Measurements from ENCODE around the gene DDX24.
"Not testable (repeated sequence)": the region's sequence is repeated elsewhere in the genome, so short reads cannot be mapped to it uniquely, and the experiment has no call there.

DDX24 gene

DNA sequence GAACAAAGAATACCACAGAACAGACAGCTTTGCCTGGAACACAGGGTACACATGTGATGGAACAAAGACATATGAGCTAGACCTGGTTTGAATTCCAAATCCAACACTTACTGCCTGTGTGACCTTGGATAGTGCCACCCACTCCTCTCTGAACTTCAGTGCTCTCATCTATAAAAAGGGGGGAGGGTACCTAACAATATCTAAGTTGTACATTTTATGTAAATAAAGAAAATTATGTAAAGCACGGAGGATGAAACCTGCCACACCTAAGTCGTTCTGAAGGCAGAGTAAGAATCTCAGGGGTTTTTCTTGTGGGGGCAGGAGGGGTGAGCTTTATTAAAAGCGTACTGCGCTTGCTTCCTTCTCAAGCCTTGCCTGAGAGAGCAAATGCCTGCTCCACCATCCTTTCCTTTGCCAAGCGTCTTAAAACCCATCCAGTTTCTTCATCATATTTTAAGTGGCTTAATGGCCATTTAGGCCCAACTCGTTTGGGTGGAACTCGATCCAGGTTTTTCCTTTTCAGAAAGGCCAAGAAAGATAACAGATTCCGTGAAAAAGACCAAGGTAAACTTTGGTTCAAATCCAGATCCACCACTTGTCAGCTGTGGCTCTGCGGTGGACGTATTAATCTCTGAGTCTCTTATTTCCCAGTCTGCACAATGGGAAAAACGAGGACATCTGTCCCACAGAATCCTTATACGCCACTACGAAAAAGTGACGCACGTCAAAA is 946 bp downstream of the DDX24 start:
- DNase-seq (ENCODE audit: low spot score): no peak

DNA sequence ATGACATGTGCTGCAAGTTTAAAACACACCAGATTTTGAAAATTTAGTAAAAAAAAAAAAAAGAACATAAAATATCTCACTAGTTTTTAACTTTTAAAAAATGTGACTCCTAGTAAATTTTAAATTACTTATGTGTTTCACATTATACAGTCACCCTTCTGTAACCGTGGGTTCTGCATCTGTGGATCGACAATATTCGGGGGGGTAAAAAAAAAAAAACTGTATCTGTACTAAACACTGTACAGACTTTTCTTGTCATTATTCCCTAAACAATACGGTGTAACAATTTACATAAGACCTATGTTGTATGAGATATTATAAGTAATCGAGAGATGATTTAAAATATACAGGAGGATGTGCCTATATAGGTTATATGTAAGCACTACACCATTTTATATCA is 3.2 kb downstream of the DDX24 start:
- DNase-seq (ENCODE audit: low spot score): no peak

DNA sequence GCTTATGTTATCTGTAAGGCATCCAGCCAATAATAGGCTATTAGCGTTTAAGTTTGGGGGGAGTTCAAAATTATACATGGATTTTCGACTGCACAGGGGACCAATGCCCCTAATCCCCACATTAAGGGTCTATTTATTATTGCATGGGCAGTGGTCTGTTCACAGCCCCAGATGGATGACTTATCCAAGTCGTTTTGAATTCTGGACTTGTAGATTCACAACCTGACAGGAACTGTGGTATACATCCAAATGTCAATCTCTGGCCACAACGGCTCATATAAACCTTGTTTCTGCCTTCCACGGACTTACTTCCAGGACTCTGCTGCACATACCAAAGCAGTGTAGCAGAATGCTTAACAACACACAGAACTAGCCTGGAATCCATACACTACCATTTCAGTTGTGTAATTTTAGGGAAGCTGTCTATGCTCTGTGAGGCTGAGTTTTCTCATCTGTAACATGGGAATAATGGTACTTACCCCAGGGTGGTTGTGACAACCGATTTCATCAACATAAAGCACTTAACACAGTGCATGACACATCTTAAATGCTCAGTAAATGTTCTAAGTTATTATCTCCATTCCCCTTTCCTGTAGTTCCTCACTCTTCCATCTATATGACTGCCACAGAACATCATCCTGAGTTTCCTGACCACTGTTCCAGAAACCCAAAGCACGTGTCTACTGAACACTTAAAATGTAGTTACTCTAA is 3.7 kb downstream of the DDX24 start:
- no peak for DNase-seq (ENCODE audit: low spot score)

DNA sequence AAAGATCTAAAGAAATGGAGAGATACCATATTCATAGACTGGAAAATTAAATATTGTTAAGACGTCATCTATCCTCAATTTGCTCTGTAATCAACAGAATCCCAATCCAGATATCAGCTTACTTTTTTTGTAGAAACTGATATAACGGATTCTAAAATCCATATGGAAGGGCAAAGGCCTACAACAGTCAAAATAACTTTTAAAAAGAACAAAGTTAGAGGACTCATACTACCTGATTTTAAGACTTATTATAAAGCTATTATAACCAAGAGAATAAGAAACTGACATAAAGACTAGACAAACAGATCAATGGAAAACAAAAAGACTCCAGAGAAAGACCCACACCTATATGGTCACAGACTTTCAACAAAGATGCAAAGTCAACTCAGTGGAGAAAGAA is 6.0 kb downstream of the DDX24 start:
- DNase-seq (ENCODE audit: low spot score): no peak

DNA sequence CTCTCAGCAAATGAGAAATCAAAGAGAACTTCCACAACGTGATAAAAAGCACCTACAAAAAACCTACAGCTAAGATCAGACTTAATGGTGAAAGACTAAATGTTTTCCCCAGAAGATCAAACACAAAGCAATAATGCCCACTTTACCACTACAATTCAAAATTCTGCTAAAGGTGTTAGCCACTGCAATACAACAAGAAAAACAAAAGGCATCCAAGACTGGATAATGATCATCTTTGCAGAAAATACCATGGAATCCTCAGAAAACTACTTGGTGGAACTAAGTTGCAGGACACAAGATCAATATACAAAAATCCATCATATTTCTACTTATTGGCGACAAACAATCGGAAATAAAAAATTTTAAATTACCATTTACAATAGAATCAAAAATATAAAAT is 6.5 kb downstream of the DDX24 start:
- no peak for DNase-seq (ENCODE audit: low spot score)

DNA sequence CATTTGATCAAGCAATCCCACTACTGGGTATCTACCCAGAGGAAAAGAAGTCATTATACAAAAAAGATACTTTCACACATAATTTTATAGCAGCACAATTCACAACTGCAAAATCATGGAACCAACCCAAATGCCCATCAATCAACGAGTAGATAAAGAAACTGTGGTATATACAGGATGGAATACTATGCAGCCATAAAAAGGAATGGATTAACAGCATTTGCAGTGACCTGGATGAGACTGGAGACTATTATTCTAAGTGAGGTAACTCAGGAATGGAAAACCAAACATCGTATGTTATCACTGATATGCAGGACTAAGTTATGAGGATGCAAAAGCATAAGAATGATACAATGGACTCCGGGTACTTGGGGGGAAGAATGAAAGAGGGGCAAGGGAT is 8.9 kb downstream of the DDX24 start:
- DNase-seq (ENCODE audit: low spot score): not testable (repeated sequence)

DNA sequence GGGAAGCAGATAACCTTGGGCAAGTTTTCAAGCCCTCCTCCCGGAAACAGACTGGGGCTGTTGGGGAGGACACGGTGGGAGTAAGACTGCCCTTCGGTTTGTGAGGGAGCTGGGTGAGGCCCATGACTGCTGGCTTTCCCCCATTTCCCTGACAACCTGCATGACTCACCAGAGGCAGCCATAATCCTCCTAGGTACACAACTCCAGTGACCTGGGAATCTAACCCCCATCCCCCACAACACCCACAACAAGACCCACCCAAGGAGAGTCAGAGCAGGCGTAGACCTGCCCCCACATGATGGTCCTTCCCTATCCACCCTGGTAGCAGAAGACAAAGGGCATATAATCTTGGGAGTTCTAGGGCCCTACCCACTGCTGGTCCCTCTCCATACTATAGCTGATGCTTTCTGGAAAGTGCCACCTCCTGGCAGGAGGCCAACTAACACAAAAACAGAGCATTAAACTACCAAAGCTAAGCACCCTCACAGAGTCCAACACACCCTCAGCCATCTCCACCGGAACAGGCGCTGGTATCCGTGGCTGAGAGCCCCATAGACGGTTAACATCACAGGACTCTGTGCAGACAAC is 14.8 kb downstream of the DDX24 start:
- DNase-seq (ENCODE audit: low spot score): no peak

DNA sequence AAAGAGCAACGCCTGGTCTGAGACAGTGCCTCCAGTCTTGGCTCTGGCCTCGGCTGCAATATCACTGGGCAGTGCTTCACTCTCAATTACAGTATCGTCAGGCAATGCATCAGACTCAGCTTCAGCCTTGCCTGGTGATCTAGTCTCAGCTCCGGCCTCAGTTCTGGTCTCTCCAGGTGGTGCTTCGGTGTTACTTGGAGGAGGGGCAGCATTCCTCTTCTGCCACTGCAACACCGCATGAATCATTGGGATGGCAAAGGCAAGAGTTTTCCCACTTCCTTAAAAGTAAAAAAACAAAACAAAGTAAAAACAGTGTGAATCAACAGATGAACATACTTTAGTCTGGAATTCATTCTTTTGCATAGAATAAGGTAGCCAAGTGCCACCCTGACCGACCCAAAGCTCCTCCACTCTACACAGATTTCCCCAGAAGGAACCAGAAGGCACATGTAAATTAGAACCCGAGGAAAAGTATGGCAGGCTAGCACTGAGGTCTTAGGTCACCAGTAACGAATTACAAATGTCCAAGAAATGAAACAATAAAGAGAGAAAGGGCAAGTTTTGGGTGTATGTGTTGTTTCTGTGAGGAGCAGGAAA is 18.6 kb downstream of the DDX24 start:
- DNase-seq (ENCODE audit: low spot score): peak; percentile 10

DNA sequence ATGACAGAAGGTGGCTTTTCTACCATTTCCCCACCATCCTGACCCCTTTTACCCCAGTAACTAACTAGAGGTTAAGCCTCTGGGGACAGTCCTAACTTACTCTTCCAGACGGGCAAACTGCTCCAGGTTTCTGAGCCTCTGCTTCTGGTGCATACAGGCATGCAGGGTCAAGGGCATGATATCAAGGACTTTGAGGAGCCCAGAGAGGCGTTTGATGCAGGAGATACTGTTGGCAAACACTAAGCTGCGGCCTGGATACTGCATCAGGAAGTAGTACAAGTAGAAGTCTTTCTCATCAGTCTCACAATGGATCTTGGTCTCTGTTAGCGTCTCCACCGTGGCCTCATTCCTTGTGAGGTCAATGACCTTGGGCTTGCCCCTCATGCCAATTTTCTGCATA is 21.0 kb downstream of the DDX24 start:
- no peak for DNase-seq (ENCODE audit: low spot score)

DNA sequence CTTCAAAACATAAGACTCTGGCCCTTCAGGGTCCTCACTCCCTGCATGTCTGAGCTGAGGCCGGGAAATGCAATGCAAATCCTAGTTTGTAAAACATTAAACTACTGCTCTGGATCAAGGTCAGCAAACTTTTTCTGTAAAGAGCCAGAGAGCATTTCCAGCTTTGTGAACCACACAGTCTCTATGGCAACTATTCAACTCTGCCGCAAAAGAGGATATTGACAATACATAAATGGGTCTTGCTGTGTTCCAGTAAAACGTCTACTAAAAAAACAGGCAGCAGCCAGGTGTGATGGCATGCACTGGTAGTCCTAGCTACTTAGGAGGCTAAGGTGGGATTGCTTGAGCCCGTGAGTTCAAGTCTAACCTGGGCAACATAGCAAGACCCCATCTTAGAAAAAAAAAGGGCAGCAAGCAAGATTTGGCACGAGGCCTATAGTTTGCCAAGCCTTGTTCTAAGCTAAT is 22.3 kb downstream of the DDX24 start:
- DNase-seq (ENCODE audit: low spot score): no peak

DNA sequence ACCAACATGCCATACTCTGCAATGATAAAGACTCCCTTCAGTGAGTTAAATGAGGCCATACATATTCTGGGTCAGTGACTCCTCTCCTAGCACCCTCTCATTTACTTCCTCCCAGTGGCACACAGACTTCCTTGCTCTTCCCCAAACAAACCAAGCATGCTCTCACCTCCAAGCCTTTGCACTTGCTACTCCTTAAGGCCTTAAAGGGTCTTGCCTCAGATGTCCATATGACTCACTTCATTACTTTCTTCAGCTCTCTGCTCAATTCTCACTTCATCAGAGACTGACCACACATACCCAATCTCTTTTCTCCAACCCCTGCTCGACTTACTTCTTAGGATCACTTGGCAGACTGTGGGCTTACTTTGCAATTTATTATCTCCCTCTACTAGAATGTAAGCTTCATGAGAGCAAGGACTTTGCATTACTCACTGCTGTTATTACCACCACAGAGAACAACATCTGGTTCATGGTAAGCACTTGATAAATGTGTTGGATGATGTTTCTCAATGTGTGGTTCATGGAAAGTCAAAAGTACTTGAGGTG is 22.8 kb downstream of the DDX24 start:
- no peak for DNase-seq (ENCODE audit: low spot score)

DNA sequence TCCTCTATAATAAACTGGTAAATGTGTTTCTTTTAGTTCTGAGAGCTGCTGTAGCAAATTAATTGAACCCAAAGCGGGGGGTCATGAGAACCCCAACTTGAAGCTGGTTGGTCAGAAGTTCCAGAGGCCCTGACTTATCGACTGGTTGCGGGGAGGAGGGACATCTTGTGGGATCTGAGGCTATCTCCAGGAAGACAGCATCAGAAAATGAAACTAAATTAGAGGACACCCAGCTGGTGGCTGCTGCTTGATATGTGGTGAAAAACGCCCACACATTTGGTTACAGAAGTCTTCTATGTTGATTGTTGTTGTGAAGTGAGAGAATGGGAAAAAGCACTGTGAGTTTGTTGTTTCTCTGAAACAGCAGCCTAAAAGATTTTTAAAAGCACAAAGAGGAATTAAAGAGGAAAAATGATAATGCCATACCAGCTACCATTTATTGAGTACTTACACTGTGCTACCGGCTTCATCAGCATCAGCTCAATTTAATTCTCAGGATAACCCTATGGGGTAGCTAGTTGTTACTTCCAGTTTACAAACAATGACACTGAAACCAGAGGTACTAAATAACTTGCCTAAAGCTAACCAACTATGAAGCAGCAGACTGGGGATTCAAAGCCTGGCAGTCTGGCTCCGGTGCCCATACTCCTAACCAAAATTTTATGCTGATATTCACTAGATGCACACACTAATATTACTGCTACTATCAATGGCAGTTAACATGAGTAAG is 24.3 kb downstream of the DDX24 start:
- no peak for DNase-seq (ENCODE audit: low spot score)

DNA sequence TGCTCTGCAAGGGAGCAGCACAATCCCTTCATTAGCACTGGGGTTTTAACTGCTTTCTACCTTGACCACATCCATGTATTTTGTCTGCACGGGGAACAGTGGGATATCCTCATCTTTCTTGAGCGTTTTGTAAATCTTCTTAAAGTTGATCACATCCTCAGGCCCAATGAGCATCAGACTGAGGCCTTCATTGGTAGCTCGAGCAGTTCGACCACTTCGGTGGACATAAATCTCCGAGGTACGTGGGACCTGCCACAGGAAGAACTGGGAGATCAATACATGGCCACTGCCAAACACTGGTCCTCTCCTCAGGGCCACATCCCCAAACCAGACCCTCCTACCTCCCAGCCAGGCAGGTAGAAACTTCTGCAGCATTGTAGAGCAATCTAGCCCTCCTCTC is 26.1 kb downstream of the DDX24 start:
- no peak for DNase-seq (ENCODE audit: low spot score)

DNA sequence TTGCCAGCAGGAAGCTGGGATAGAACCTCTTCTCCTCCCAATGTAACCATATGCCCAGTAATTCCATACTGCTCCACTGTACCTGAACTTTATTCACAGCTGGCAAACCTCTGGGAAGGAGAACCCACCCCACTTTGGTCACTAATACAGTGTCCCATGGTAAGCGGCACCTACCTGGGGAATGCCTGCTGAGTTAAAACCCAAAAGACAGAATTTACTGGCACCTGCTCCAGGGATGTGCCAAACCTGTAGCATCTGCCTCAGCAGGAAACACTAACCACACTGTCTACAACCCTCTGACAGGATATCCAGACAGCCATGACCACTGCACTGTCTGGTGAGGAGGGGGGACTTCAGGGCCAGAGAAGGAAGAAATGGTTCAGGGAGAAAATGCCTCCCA is 26.6 kb downstream of the DDX24 start:
- no peak for DNase-seq (ENCODE audit: low spot score)

DNA sequence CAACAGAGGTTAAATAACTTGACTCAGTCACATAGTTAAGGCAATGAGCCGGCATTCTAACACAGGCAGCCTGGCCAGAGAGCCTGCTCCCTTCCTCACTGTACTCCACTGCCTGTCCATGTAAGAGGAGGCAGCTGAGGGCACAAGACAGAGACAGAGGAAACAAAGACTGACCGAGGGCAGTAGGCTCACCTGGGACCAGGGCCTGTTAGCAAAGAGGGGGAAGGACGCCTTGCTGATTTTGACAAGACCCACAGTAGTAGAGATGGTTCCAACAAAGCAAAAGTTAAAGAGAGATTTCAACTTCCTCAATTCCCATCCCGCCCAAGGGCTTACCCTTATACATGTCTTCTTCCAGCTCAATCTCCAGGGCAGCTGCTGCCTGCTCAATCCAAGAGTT is 28.3 kb downstream of the DDX24 start:
- DNase-seq (ENCODE audit: low spot score): no peak

DNA sequence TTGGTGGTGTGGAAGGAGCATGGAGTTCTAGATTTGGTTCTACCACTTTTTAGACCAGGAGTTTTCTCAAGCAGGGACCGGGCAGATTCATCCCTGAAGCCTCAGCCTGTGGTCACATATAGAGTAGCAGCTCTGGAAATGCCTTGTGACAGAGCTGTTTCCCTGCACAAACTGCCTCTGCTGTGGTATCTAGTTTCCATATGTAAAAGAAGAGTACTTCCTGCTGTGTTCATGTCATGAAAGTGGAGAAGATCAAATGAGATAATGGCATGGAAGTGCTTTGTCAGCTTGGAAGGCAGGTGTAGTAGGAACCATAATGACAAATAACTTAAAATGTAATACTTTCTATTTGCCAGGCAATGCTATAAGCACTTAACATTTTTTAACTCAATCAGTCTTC is 28.8 kb downstream of the DDX24 start:
- no peak for DNase-seq (ENCODE audit: low spot score)

DNA sequence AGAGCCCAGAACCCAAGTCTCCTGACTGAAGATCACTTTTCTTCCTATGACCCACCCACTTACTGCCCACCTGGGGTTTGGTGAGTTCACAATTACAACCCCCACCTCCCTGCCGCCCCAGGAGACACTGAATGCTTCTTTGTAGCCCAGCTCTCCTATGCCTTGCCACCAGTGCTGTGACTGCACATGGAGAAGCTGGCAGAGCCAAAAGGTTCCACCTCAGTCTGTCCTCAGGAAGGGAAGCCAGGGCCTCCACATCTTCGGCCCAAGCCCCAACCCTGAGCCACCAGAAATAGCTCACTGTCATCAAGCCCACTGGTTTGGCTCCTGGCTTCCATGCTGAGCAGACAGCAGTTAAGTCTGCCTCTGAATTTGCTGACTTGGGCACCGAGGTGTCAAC is 29.2 kb downstream of the DDX24 start:
- DNase-seq (ENCODE audit: low spot score): no peak

DNA sequence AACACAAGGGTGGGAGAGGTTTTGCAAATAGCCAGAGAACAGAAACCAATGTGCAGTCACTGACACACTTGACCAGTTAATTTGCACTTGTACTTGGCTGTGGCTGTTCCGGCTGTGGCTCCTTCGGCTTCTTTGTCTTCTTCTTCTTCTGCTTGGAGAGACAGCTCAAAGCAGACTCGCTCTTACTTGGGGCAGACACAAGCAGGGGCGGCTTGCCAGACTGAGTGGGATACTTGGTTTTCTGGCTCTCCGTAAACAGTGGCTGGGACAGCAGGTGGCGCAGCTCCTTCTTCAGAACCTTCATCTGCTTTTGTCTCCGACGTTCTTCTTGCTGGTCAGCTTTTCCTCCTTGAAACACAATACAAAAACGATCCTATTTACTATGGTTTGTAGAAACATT is 29.9 kb downstream of the DDX24 start:
- peak; percentile 62 for DNase-seq (ENCODE audit: low spot score)

DNA sequence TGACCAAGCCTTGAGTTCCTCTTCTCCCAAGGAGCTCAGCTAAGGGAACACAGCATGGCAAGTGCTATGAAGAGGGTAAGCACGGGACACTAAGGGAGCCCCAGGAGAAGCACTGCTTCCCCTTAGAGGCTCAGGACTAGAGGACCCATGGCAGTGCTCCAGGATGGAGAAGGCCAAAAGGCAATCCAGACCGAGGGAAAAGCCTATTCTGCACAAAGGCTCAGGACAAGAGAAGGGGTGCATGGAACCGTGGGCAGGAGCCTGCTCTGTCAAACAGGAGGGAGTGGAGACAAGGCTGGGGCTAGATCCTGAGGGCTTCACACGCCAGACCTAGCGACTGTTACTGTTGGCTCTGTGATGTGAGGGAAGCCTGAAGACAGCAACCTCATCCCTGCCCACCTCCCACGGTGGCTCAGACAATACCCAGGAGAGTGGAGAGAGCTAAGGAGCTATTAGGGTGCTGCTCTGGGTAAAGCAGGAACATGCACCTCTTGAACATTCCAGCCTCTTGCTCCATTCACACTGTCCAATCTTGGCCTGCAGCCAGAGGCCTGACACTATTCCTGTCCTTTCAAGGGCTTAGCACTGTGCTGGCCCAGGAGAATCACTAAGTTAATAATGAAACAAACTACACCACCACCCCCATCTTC is 30.6 kb downstream of the DDX24 start:
- no peak for DNase-seq (ENCODE audit: low spot score)

DNA sequence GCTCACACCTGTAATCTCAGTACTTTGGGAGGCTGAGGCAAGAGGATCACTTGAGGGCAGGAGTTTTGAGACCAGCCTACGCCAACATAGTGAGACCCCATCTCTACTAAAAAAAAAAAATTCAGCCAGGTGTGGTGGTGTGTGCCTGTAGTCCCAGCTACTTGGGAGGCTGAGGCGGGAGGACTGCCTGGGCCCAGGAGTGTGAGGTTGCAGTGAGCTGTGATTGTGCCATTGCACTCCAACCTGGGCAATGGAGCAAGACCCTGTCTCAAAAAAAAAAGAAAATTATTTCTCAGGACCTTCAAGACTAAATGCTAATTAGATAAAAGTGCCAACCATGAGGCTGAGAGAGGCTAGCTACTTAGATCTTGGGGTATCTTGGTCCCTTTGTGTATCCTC is 31.4 kb downstream of the DDX24 start:
- no peak for DNase-seq (ENCODE audit: low spot score)
